ENCODE measurements around the gene DLGAP1.

DNA sequence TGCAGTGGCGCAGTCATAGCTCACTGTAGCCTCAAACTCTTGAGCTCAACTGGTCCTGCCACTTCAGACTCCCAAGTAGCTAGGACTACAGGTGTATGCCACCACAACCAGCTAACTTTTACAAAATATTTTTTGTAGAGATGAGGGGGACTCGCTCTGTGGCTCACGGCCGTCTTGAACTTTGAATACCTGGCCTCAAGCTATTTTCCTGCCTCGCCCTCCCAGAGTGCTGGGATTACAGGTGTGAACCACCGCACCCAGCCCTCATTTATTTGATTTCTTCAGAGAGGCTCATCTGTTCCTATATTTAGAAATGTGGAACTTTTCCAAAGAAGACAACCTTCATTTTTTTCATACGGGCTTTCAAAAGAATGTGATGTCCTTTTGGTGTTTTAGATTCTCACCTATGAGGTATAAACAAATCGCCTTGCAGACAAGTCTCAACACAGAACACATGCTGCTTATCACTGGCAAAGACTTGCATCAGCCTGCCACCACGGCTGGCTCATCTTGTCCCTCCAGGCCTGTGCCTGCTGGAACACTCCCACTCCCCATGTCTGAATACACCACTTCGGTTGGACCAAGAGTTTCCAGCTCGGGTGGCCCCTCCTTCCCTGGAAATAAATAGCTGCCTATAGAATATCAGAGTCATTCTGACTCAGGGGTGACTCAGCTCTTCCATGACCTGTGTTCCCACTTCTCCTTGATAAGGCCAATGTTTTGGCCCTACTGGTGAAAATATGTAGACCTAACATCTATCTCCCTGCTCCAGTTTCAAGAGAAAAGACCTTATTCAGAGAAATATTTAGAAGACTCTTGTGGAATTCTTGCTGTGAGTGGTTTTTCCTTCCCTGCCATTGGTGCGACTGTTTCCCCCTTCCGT is 802.5 kb downstream of the DLGAP1 start:
- TF ChIP-seq, protein P1, sequence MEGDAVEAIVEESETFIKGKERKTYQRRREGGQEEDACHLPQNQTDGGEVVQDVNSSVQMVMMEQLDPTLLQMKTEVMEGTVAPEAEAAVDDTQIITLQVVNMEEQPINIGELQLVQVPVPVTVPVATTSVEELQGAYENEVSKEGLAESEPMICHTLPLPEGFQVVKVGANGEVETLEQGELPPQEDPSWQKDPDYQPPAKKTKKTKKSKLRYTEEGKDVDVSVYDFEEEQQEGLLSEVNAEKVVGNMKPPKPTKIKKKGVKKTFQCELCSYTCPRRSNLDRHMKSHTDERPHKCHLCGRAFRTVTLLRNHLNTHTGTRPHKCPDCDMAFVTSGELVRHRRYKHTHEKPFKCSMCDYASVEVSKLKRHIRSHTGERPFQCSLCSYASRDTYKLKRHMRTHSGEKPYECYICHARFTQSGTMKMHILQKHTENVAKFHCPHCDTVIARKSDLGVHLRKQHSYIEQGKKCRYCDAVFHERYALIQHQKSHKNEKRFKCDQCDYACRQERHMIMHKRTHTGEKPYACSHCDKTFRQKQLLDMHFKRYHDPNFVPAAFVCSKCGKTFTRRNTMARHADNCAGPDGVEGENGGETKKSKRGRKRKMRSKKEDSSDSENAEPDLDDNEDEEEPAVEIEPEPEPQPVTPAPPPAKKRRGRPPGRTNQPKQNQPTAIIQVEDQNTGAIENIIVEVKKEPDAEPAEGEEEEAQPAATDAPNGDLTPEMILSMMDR (IDR thresholded peaks at IDR 0.05) = no peak
- TF ChIP-seq ZFX (IDR thresholded peaks at IDR 0.05; ENCODE audit: borderline replicate concordance) = no peak
